OCI-LY7 (cell line): Measurements from ENCODE around the gene ANKRD44.

Experiments used
- CTCF ChIP-seq: fragments of 200-600 bp; sonication (generic); conservative IDR thresholded peaks from 2 replicates; pipeline ENCODE4 v1.5.1; 2014; ENCODE audit warnings: mild to moderate bottlenecking, antibody characterized with exemption, low read length, moderate library complexity, mixed read lengths
- EZH2phosphoT487 ChIP-seq: fragments of 200-600 bp; sonication (generic); IDR thresholded peaks from 2 replicates; pipeline ENCODE4 v1.6.1; 2018; ENCODE audit warnings: low read depth, borderline replicate concordance, mild to moderate bottlenecking, mixed run types, antibody characterized with exemption, low read length, moderate library complexity, mixed read lengths

DNA sequence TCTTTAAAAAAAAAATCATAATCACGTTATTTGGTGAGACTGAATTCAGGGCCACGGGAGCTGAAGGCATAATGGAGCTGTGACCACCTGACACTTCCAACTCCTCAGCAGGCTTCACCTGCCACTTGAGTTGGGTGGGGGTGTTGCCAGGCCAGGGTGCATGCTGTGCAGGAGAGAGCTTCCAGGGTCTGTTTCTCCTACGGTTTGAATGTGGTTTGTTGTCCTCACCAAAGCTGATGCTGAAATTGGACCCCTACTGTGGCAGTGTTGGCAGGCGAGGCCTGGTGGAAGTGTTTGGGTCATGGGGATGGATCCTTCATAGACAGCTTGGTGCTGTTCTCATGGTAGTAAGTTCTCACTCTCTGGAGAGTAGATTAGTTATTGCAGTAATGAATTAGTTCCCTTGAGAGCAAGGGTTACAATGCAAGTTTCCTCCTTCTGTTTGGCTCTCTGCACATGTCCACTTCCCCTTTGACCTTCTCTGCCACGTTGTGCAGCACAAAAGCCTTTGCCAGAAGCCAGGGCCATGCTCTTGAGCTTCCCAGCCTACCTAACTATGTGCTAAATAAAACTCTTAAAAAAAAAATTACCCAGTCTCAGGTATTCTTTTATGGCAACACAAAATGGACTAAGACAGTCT is 38.3 kb upstream of the ANKRD44 start:
- TF ChIP-seq CTCF (no peak), EZH2phosphoT487 (no peak)
